ENCODE measurements around the gene RFTN1. TPM values are rescaled to one million over a fixed set of nuclear protein-coding genes. Genes with fewer than 3 reads are reported as not detected.

The RFTN1 gene
- total RNA-seq, 1 experiment from 2014 or later, result 2.2 TPM

- H3K18ac ChIP-seq (ENCODE audit: insufficient read length, low read depth, low read length), result no peak overlapping the region
- no peak overlapping the region for H2AFZ ChIP-seq (ENCODE audit: low read length)
- H3K4me2 ChIP-seq (ENCODE audit: insufficient read depth, insufficient read length, low read length), result no peak overlapping the region
- Mint-ChIP-seq H3K27me3 (ENCODE audit: low read depth) (peaks cover 2% of the 10 kb centered on the region; the same call in 1 of the 2 replicates), H3K4me3 (no peak overlapping the region), H3K9me3 (no peaks in the 10 kb centered on the region), H3K4me1 (peaks cover 3 to 7% of the 10 kb centered on the region in 2 experiments), H3K36me3 (ENCODE audit: insufficient read depth in 1 of 3, low read depth in 3 of 3) (no peaks in the 10 kb centered on the region), H3K27ac (no peak overlapping the region)
- no peak overlapping the region for H4K8ac ChIP-seq (replicated peaks; ENCODE audit: insufficient read length, low read depth, low read length)
- H3K79me2 ChIP-seq (ENCODE audit: insufficient read depth, low read length), result no peaks in the 10 kb centered on the region
- H2BK12ac ChIP-seq (ENCODE audit: insufficient read length, low read depth, low read length), result no peak overlapping the region
- H3K4ac ChIP-seq (ENCODE audit: low read depth, low read length), result no peak overlapping the region
- no peaks in the 10 kb centered on the region; the same call in 1 of the 2 replicates for H3K27me3 ChIP-seq (ENCODE audit: insufficient read depth, low read length)
- no peak overlapping the region for H2BK120ac ChIP-seq (ENCODE audit: low read depth, low read length, poor library complexity, severe bottlenecking)
- no peaks in the 10 kb centered on the region for H4K20me1 ChIP-seq (ENCODE audit: control insufficient read depth, insufficient read depth, insufficient read length)
- H3K23me2 ChIP-seq (ENCODE audit: insufficient read length, low read depth, low read length, poor library complexity, severe bottlenecking), result no peaks in the 10 kb centered on the region
- no peak overlapping the region for H2BK15ac ChIP-seq (ENCODE audit: low read depth, low read length)
- no peak for TF ChIP-seq CTCF (conservative IDR thresholded peaks at IDR 0.05)
- no peak overlapping the region for H3K9ac ChIP-seq (ENCODE audit: extremely low read depth, insufficient read length, low read length)
- H3K9me3 ChIP-seq (ENCODE audit: control insufficient read depth, low read depth, low read length), result no peaks in the 10 kb centered on the region
- no peak overlapping the region for H3K23ac ChIP-seq (ENCODE audit: insufficient read length, low read depth, low read length)
- no peak overlapping the region for H2BK5ac ChIP-seq (ENCODE audit: insufficient read length, low read length)
- no CpG with 5 or more reads among the region's 5 CpGs for WGBS (ENCODE audit: extremely low coverage, insufficient read length, low lambda C conversion rate)
- H3K14ac ChIP-seq (ENCODE audit: insufficient read depth, low read length), result no peak overlapping the region
- H2BK20ac ChIP-seq (ENCODE audit: low read depth, low read length, poor library complexity, severe bottlenecking), result no peak overlapping the region
- H3K4me1 ChIP-seq (ENCODE audit: insufficient read depth, low read length), result no peaks in the 10 kb centered on the region
- no peak overlapping the region for H3K56ac ChIP-seq (ENCODE audit: insufficient read length, low read depth, low read length)
- H3K27ac ChIP-seq (ENCODE audit: insufficient read length, low read depth, low read length), result no peak overlapping the region
- no peak overlapping the region for H2AK5ac ChIP-seq (ENCODE audit: insufficient read length, low read length)
- no peaks in the 10 kb centered on the region for H3K79me1 ChIP-seq (ENCODE audit: insufficient read depth, low read depth, low read length, poor library complexity, severe bottlenecking)
- H3T11ph ChIP-seq (ENCODE audit: low read length), result no peak overlapping the region
- no peak overlapping the region for H4K5ac ChIP-seq (ENCODE audit: insufficient read length, low read depth, low read length)
- H4K91ac ChIP-seq (ENCODE audit: insufficient read length, low read depth, low read length), result no peak overlapping the region
- no peak for DNase-seq
Measured at GRCh38 chr3:16385151-16385550, 128.3 kb downstream of the RFTN1 start.
